Heart left ventricle (tissue), 13 donors: Measurements from ENCODE around the gene RANBP3.

ENCODE experiments used
- CTCF ChIP-seq, 12 donors: fragments of 200-600 bp; sonication (generic) in 4 of 12; IDR thresholded peaks; one replicate each; pipeline versions ENCODE4 v1.5.0 to v1.8.0; 2018 to 2022; ENCODE audit warnings: antibody characterized with exemption in 12 of 12, mild to moderate bottlenecking in 5 of 12
- POLR2A ChIP-seq, 2 donors: fragments of 450-650 bp; IDR thresholded peaks; one replicate each; pipeline ENCODE4 v1.6.1; 2017; ENCODE audit warnings: antibody characterized with exemption in 2 of 2, mild to moderate bottlenecking in 2 of 2, moderate library complexity in 2 of 2
- donor health status: ischemic (EF 13 %, LVEDD 7.1; RV severe dilation, severe dysfunction).
- donor health status: DM: no; HTN: yes; CAD: no.
- donor health status: DM: no; HTN: no; CAD: no.
- donor health status: ischemic (EF 25% LVEDD 6.9; RV normal size, moderate dysfunction).
- donor health status: ischemic (EF 25% LVEDD 5.7; RV mildly dilated, moderate dysfunction).
- donor health status: ischemic (EF 35%, LVEDD 5.7; RV mildly dilated, moderate dysfunction).
- donor health status: nonischemic (EF 11% LVEDD 7.7; RV severe dilation, severe dysfunction).
- donor health status: DM: yes; HTN: yes; CAD: no.
- donor health status: PGD.
- donor health status: ischemic (EF 29% LVEDD 5.4; RV normal size, mild dysfunction).
- donor health status: nonischemic (EF 23%, LVEDD 6.1; RV moderate dilation, normal function).

- TF ChIP-seq CTCF (IDR thresholded peaks at IDR 0.05), result no peak
- TF ChIP-seq POLR2A (IDR thresholded peaks at IDR 0.05), result no peak
Observed at GRCh38 chr19:6017576-6017975, 39.6 kb upstream of the RANBP3 start.
